ENCODE measurements around the gene IGSF8. TPM values are rescaled to one million over a fixed set of nuclear protein-coding genes. Genes with fewer than 3 reads are reported as not detected.

IGSF8 gene
- total and polyA plus RNA-seq, 2 of the 8 experiments (the other 6 are each of a cell fraction or from before 2014, with no cell fraction given), result 69.6 to 132 TPM

GRCh38 chr1:160086456-160086892, 11.9 kb downstream of the IGSF8 start (continued):
- no peak for TF ChIP-seq SUZ12 (IDR thresholded peaks at IDR 0.05; ENCODE audit: low read length)

Data from H1 (cell line).